ENCODE measurements around the gene SLC36A2. TPM values are rescaled to one million over a fixed set of nuclear protein-coding genes. Genes with fewer than 3 reads are reported as not detected.
"Not testable (repeated sequence)": the region's sequence is repeated elsewhere in the genome, so short reads cannot be mapped to it uniquely, and the experiment has no call there.

Gene SLC36A2
- total RNA-seq, result not detected

- no peak for DNase-seq (ENCODE audit: low spot score)
Measured at GRCh38 chr5:151347369-151347768, at the start of gene SLC36A2. Gene SLC36A2 (minus strand): TSS chr5:151347559. CDS start chr5:151347460, 99 bp downstream.

- DNase-seq (ENCODE audit: low spot score), result no peak
Measured at GRCh38 chr5:151388960-151389359, 41.6 kb upstream of the SLC36A2 start.

GRCh38 chr5:151384106-151384505 lies 36.7 kb upstream of the SLC36A2 start:
- DNase-seq (ENCODE audit: low spot score), result no peak

GRCh38 chr5:151383011-151383410 lies 35.7 kb upstream of the SLC36A2 start:
- no peak for DNase-seq (ENCODE audit: low spot score)

GRCh38 chr5:151382576-151382975 lies 35.2 kb upstream of the SLC36A2 start:
- no peak for DNase-seq (ENCODE audit: low spot score)

- no peak for DNase-seq (ENCODE audit: low spot score)
Measured at GRCh38 chr5:151381899-151382298, 34.5 kb upstream of the SLC36A2 start.

GRCh38 chr5:151378616-151379015 lies 31.3 kb upstream of the SLC36A2 start:
- no peak for DNase-seq (ENCODE audit: low spot score)

- DNase-seq (ENCODE audit: low spot score), result no peak
Measured at GRCh38 chr5:151374539-151374938, 27.2 kb upstream of the SLC36A2 start.

GRCh38 chr5:151367038-151367437 lies 19.7 kb upstream of the SLC36A2 start:
- not testable (repeated sequence) for DNase-seq (ENCODE audit: low spot score)

GRCh38 chr5:151363673-151364072 lies 16.3 kb upstream of the SLC36A2 start:
- DNase-seq (ENCODE audit: low spot score), result no peak

GRCh38 chr5:151362970-151363369 lies 15.6 kb upstream of the SLC36A2 start:
- DNase-seq (ENCODE audit: low spot score), result no peak

- DNase-seq (ENCODE audit: low spot score), result no peak
Measured at GRCh38 chr5:151359391-151359790, 12.0 kb upstream of the SLC36A2 start.

GRCh38 chr5:151357792-151358191 lies 10.4 kb upstream of the SLC36A2 start:
- no peak for DNase-seq (ENCODE audit: low spot score)

GRCh38 chr5:151357097-151357496 lies 9.7 kb upstream of the SLC36A2 start:
- no peak for DNase-seq (ENCODE audit: low spot score)

GRCh38 chr5:151351671-151352070 lies 4.3 kb upstream of the SLC36A2 start:
- no peak for DNase-seq (ENCODE audit: low spot score)

GRCh38 chr5:151348789-151349188 lies 1.4 kb upstream of the SLC36A2 start:
- no peak for DNase-seq (ENCODE audit: low spot score)

- no peak for DNase-seq (ENCODE audit: low spot score)
Measured at GRCh38 chr5:151345808-151346478, 1.4 kb downstream of the SLC36A2 start.

- DNase-seq (ENCODE audit: low spot score), result no peak
Measured at GRCh38 chr5:151345187-151345807, 2.1 kb downstream of the SLC36A2 start.

- no peak for DNase-seq (ENCODE audit: low spot score)
Measured at GRCh38 chr5:151344088-151344487, 3.3 kb downstream of the SLC36A2 start.

- no peak for DNase-seq (ENCODE audit: low spot score)
Measured at GRCh38 chr5:151340004-151340403, 7.4 kb downstream of the SLC36A2 start.

GRCh38 chr5:151338734-151339133 lies 8.6 kb downstream of the SLC36A2 start:
- no peak for DNase-seq (ENCODE audit: low spot score)

- no peak for DNase-seq (ENCODE audit: low spot score)
Measured at GRCh38 chr5:151332857-151333256, 14.5 kb downstream of the SLC36A2 start.

GRCh38 chr5:151328734-151329133 lies 18.6 kb downstream of the SLC36A2 start:
- DNase-seq (ENCODE audit: low spot score), result no peak

- no peak for DNase-seq (ENCODE audit: low spot score)
Measured at GRCh38 chr5:151327585-151327984, 19.8 kb downstream of the SLC36A2 start.

Data from ureter (tissue), 1 donor.